Measurements from ENCODE around the gene ABCC3.

The ABCC3 gene

DNA sequence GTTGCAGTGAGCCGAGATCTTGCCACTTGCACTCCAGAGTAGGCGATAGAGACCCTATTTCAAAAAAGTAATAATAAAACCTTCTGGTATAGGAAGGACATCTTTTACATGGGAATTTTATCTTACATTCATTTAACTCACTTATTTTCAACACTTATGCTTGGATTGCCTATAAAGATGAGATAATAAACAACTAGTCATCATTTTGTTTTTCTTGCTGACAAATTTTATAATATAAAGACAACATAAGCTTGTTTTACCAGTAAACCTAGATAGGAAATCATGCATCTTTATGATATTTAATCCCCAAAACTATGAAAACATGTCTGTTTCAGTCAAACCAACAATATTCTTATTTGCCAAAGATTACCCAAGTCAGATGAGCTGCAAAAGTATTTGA is 17.0 kb downstream of the ABCC3 start:
- intact Hi-C loops (cut with micrococcal nuclease): no loop called here
- Mint-ChIP-seq H3K36me3 (ENCODE audit: low read depth) (peaks cover 21% of the 10 kb centered on the region), H3K27ac (no peak overlapping the region), H3K27me3 (peaks cover 9% of the 10 kb centered on the region), H3K9me3 (no peaks in the 10 kb centered on the region), H3K4me1 (ENCODE audit: low read depth) (peaks cover 6% of the 10 kb centered on the region), H3K4me3 (no peak overlapping the region)

- Mint-ChIP-seq H3K9me3 (no peaks in the 10 kb centered on the region), H3K27ac (no peak overlapping the region), H3K4me3 (no peak overlapping the region), H3K36me3 (ENCODE audit: low read depth) (peaks cover 31% of the 10 kb centered on the region), H3K27me3 (peaks cover 6% of the 10 kb centered on the region), H3K4me1 (ENCODE audit: low read depth) (peaks cover 11% of the 10 kb centered on the region)
- intact Hi-C loops (cut with micrococcal nuclease): no loop called here
Observed at GRCh38 chr17:50653738-50654137, 19.1 kb downstream of the ABCC3 start.

- H3K27me3 Mint-ChIP-seq: peaks cover 5% of the 10 kb centered on the region
- H3K9me3 Mint-ChIP-seq: no peaks in the 10 kb centered on the region
- no peak overlapping the region for H3K4me3 Mint-ChIP-seq
- intact Hi-C loops (cut with micrococcal nuclease): no loop called here
- no peak overlapping the region for H3K27ac Mint-ChIP-seq
- peaks cover 32% of the 10 kb centered on the region for H3K36me3 Mint-ChIP-seq (ENCODE audit: low read depth)
- H3K4me1 Mint-ChIP-seq (ENCODE audit: low read depth): peaks cover 36% of the 10 kb centered on the region
Observed at GRCh38 chr17:50656509-50656908, 21.8 kb downstream of the ABCC3 start.

DNA sequence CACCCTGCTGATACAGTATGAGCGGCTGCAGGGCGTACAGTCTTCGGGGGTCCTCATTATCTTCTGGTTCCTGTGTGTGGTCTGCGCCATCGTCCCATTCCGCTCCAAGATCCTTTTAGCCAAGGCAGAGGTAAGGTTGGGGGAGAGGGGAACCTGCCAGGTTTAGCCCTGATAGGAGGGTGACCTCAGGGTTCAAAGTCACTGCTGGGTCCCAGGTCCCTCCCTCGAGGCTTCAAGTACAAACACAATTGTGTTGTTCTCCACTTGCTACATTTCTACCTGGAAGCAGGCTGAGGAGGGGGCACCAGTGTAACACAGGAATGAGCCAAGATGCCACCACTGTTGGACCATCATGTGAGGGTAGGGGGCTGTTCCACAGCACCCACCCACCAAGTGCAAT is 22.4 kb downstream of the ABCC3 start:
- intact Hi-C loops (cut with micrococcal nuclease): no loop called here
- no peak overlapping the region for H3K27ac Mint-ChIP-seq
- H3K36me3 Mint-ChIP-seq (ENCODE audit: low read depth): peaks cover 37% of the 10 kb centered on the region
- peaks cover 5% of the 10 kb centered on the region for H3K27me3 Mint-ChIP-seq
- peaks cover 42% of the 10 kb centered on the region for H3K4me1 Mint-ChIP-seq (ENCODE audit: low read depth)
- no peaks in the 10 kb centered on the region for H3K9me3 Mint-ChIP-seq
- H3K4me3 Mint-ChIP-seq: no peak overlapping the region

GRCh38 chr17:50657627-50658026 is 22.9 kb downstream of the ABCC3 start:
- Mint-ChIP-seq H3K27ac (no peak overlapping the region), H3K9me3 (no peaks in the 10 kb centered on the region), H3K4me3 (no peak overlapping the region), H3K27me3 (peaks cover 5% of the 10 kb centered on the region), H3K4me1 (ENCODE audit: low read depth) (peaks cover 47% of the 10 kb centered on the region), H3K36me3 (ENCODE audit: low read depth) (peaks cover 40% of the 10 kb centered on the region)
- intact Hi-C loops (cut with micrococcal nuclease): no loop called here

GRCh38 chr17:50658616-50659015 is 23.9 kb downstream of the ABCC3 start:
- peaks cover 57% of the 10 kb centered on the region for H3K4me1 Mint-ChIP-seq (ENCODE audit: low read depth)
- H3K27me3 Mint-ChIP-seq: peaks cover 4% of the 10 kb centered on the region
- no peak overlapping the region for H3K4me3 Mint-ChIP-seq
- H3K9me3 Mint-ChIP-seq: no peaks in the 10 kb centered on the region
- intact Hi-C loops (cut with micrococcal nuclease): no loop called here
- peak overlapping the region; percentile 50 for H3K27ac Mint-ChIP-seq
- peaks cover 50% of the 10 kb centered on the region for H3K36me3 Mint-ChIP-seq (ENCODE audit: low read depth)

DNA sequence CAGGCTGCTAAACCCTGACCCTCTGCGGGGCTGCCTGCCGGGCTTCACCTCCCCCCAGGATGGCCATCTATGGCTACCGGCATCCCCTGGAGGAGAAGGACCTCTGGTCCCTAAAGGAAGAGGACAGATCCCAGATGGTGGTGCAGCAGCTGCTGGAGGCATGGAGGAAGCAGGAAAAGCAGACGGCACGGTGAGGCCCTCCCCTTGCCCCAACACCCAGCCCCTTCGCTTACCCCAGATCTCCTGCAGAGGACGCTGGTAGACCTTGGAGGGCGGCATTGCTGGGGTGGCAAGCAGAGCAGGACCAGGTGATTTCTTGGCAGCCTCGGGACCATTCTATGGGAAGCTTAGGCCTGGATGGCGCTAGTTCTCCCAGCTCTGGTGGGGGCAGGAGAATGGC is 24.5 kb downstream of the ABCC3 start:
- H3K9me3 Mint-ChIP-seq: no peaks in the 10 kb centered on the region
- H3K27me3 Mint-ChIP-seq: peaks cover 4% of the 10 kb centered on the region
- intact Hi-C loops (cut with micrococcal nuclease): no loop called here
- H3K4me3 Mint-ChIP-seq: no peak overlapping the region
- peak overlapping the region; percentile 50 for H3K27ac Mint-ChIP-seq
- H3K36me3 Mint-ChIP-seq (ENCODE audit: low read depth): peaks cover 55% of the 10 kb centered on the region
- H3K4me1 Mint-ChIP-seq (ENCODE audit: low read depth): peaks cover 63% of the 10 kb centered on the region

DNA sequence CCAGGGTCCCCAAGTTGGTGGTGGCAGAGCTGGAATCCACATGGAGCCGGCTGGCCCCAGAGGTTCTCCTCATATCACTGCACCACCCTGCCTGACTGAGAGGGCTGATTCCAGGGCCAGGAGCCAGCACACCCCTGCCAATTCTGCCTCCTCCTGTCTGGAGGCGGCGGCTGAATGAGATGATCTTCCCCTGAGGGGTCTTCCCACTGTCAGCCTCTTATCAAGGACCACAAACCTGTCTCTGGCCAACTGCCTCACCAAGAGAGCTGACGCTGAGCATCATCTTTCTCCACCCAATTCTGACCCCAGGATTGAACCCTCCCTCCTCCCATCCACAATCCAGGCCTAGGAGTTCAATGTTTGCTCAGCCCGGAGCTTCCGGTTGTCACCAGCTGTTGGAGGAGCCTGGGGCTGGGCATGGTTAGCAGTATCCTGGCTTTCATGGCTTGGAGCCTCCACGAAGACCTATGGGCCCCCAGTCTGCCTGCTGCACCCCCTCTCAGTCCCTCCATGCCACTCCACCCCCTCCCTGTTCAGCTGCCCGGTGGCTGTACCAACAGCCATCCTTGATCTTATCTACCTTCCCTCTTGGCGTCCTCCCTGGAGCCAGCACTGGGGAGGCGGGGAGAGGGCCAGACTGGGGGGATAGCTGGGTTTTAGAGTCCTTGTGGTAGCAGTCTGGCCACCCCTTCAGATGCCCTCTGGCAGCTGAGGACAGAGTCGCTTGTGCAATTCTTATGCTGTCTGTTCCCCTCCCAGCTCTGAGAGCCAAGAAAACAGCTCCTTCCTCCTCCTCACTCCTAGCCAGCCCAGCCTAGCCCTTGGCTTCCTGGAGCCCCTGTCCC is 25.6 kb downstream of the ABCC3 start:
- Mint-ChIP-seq H3K36me3 (ENCODE audit: low read depth) (peaks cover 57% of the 10 kb centered on the region), H3K4me3 (no peak overlapping the region), H3K27me3 (peaks cover 4% of the 10 kb centered on the region), H3K27ac (peak overlapping the region; percentile 73), H3K4me1 (ENCODE audit: low read depth) (peaks cover 64% of the 10 kb centered on the region), H3K9me3 (no peaks in the 10 kb centered on the region)
- intact Hi-C loops (cut with micrococcal nuclease): no loop called here

- Mint-ChIP-seq H3K4me1 (ENCODE audit: low read depth) (peaks cover 64% of the 10 kb centered on the region), H3K27ac (peak overlapping the region; percentile 73), H3K36me3 (ENCODE audit: low read depth) (peaks cover 57% of the 10 kb centered on the region), H3K27me3 (peaks cover 4% of the 10 kb centered on the region), H3K9me3 (no peaks in the 10 kb centered on the region), H3K4me3 (no peak overlapping the region)
- intact Hi-C loops (cut with micrococcal nuclease): no loop called here
Observed at GRCh38 chr17:50660887-50661345, 26.2 kb downstream of the ABCC3 start.

- Mint-ChIP-seq H3K27me3 (peaks cover 5% of the 10 kb centered on the region), H3K9me3 (no peaks in the 10 kb centered on the region), H3K4me3 (no peak overlapping the region), H3K27ac (peak overlapping the region; percentile 73), H3K4me1 (ENCODE audit: low read depth) (peaks cover 64% of the 10 kb centered on the region), H3K36me3 (ENCODE audit: low read depth) (peaks cover 55% of the 10 kb centered on the region)
- intact Hi-C loops (cut with micrococcal nuclease): no loop called here
Observed at GRCh38 chr17:50661348-50661747, 26.7 kb downstream of the ABCC3 start.

- Mint-ChIP-seq H3K36me3 (ENCODE audit: low read depth) (peaks cover 50% of the 10 kb centered on the region), H3K9me3 (no peaks in the 10 kb centered on the region), H3K27ac (peak overlapping the region; percentile 73), H3K4me1 (ENCODE audit: low read depth) (peaks cover 64% of the 10 kb centered on the region), H3K4me3 (peak overlapping the region; percentile 2), H3K27me3 (peaks cover 5% of the 10 kb centered on the region)
- intact Hi-C loops (cut with micrococcal nuclease): no loop called here
Observed at GRCh38 chr17:50661795-50662391, 27.2 kb downstream of the ABCC3 start.

DNA sequence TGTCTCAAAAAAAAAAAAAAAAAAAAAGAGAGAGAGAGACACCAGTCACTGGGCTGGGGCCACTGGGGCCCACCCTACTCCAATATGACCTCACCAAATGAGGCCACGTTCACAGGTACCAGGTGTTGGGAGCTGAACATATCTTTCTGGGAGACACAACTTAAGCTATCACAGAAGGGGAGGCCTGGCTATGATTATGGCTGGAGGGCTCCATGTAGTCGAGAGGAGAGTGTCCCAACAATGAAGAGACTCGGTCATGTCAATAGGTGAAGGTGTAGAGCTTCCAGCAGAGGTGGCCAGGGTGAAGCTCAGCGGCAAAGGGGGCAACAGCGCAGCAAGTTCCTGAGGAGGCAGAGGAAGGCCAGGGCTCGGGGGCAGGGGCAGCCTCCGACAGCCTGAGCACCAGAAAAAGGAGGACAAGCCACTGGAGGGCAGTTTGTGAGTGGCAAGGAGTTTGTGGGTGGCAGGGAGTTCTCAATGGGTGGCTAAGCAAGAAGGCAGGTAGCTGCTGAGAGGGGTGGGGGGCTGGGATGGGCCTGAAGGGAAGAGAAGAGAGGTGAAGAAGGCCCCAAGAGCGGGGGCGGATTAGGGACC is 28.0 kb downstream of the ABCC3 start:
- peaks cover 5% of the 10 kb centered on the region for H3K27me3 Mint-ChIP-seq
- peaks cover 71% of the 10 kb centered on the region for H3K4me1 Mint-ChIP-seq (ENCODE audit: low read depth)
- H3K36me3 Mint-ChIP-seq (ENCODE audit: low read depth): peaks cover 50% of the 10 kb centered on the region
- no peak overlapping the region for H3K4me3 Mint-ChIP-seq
- intact Hi-C loops (cut with micrococcal nuclease): no loop called here
- H3K27ac Mint-ChIP-seq: peak overlapping the region; percentile 73
- H3K9me3 Mint-ChIP-seq: no peaks in the 10 kb centered on the region

DNA sequence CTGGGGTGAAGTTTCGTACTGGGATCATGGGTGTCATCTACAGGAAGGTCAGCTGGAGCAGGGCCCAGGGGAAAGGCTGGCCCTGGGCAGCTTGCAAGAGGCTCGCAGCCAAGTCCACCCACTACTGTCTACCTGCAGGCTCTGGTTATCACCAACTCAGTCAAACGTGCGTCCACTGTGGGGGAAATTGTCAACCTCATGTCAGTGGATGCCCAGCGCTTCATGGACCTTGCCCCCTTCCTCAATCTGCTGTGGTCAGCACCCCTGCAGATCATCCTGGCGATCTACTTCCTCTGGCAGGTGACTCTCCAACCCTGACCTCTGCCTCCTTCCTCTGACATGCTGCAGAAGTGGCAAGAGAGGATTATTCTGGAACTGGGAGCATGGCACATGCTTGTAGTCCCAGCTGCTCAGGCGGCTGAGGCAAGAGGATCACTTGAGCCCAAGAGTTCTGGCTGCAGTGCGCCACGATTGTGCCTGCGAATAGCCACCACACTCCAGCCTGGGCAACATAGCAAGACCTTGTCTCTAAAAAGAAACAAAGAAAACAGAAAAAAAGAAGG is 29.2 kb downstream of the ABCC3 start:
- no peak overlapping the region for H3K27ac Mint-ChIP-seq
- H3K4me1 Mint-ChIP-seq (ENCODE audit: low read depth): peaks cover 70% of the 10 kb centered on the region
- peaks cover 3% of the 10 kb centered on the region for H3K27me3 Mint-ChIP-seq
- H3K9me3 Mint-ChIP-seq: no peaks in the 10 kb centered on the region
- peaks cover 50% of the 10 kb centered on the region for H3K36me3 Mint-ChIP-seq (ENCODE audit: low read depth)
- no peak overlapping the region for H3K4me3 Mint-ChIP-seq
- intact Hi-C loops (cut with micrococcal nuclease): no loop called here
